SK-N-SH treated with all-trans-retinoic acid at 6 μM for 48 hours (cell line): ENCODE data around the gene MROH9.

ENCODE experiments used
- ZC3H10 ChIP-seq: fragments of 250-450 bp; sonication (Bioruptor Pico); IDR thresholded peaks from 2 replicates; pipeline ENCODE4 v1.5.1; 2021; ENCODE audit warnings: mild to moderate bottlenecking, moderate library complexity
- ZFP30 ChIP-seq: fragments of 450-650 bp; formaldehyde crosslinking; IDR thresholded peaks from 2 replicates; pipeline ENCODE4 v1.5.0; 2022; ENCODE audit warnings: mild to moderate bottlenecking, moderate library complexity

DNA sequence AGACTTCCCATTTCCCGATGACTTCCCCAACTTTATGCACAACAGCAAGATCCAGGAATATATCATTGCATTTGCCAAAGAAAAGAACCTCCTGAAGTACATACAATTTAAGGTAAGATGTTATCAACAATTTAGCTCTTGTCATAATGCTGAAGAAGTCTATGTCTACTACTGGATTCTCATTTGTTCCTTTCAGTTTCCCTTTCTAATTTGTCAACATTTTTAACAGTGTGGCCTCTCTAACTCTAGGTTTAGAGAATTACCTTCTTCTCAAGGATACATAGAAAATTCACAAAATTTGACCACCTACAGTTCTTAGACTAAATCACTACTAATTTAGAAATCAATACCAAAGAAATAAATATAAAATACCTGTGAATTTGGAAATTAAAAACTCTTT lies 168.5 kb downstream of the MROH9 start:
- TF ChIP-seq ZC3H10 (CRISPR knock-in tag) (no peak), ZFP30 (CRISPR knock-in tag) (no peak)
